ENCODE data around the gene DEK.

The DEK gene

GRCh38 chr6:18246205-18246604 lies 18.1 kb downstream of the DEK start:
- H3K4me3 ChIP-seq (ENCODE audit: low read length): no peak overlapping the region
- H3K9me3 ChIP-seq (ENCODE audit: control insufficient read depth, low read length): no peaks in the 10 kb centered on the region
- H3K36me3 ChIP-seq (ENCODE audit: control insufficient read depth, insufficient read depth, low read length, severe bottlenecking): peaks cover 55% of the 10 kb centered on the region
- no peak for DNase-seq (ENCODE audit: low read depth)
- H3K4me1 ChIP-seq (ENCODE audit: control insufficient read depth, insufficient read depth, low read length): peaks cover 27% of the 10 kb centered on the region
- H3K27me3 ChIP-seq (replicated peaks; ENCODE audit: control insufficient read depth, insufficient read depth, low read length): no peaks in the 10 kb centered on the region
- no peak overlapping the region for H3K9ac ChIP-seq (ENCODE audit: low read length)

DNA sequence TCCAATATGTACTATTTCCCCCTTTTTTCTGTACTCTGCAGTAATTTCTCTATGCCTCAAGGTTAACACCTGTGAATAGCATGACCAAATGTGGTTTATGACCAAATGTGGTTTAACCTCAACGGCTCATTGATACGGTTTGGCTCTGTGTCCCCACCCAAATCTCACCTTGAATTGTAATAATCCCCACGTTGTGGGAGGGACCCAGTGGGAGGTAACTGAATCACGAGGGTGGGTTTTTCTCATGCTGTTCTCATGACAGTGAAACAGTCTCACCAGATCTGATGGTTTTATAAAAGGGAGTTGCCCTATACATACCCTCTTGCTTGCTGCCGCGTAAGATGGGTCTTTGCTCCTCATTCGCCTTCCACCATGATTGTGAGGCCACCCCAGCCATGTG lies 18.7 kb downstream of the DEK start:
- peaks cover 55% of the 10 kb centered on the region for H3K36me3 ChIP-seq (ENCODE audit: control insufficient read depth, insufficient read depth, low read length, severe bottlenecking)
- no peak overlapping the region for H3K4me3 ChIP-seq (ENCODE audit: low read length)
- peaks cover 27% of the 10 kb centered on the region for H3K4me1 ChIP-seq (ENCODE audit: control insufficient read depth, insufficient read depth, low read length)
- H3K9ac ChIP-seq (ENCODE audit: low read length): no peak overlapping the region
- no peaks in the 10 kb centered on the region for H3K27me3 ChIP-seq (replicated peaks; ENCODE audit: control insufficient read depth, insufficient read depth, low read length)
- DNase-seq (ENCODE audit: low read depth): no peak
- no peaks in the 10 kb centered on the region for H3K9me3 ChIP-seq (ENCODE audit: control insufficient read depth, low read length)

DNA sequence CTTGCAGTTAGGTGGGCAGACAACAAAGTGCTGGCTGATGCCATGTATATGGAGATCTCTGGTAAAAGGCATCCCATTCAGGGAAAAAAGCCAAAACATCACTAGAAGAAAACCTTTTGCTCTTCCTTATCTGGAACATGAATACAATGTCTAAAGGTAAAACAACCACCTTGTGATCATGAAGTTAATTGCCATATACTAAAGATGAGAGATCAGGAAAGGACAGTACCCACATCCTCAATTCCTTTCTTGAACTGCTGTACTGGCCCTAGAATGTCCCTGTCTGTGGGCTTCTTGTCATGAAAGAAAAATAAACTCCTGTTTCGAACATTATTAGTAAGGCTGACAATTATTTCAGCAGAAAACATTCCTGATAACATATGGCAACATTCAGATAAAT lies 19.3 kb downstream of the DEK start:
- DNase-seq (ENCODE audit: low read depth): no peak
- Histone ChIP-seq H3K9ac (ENCODE audit: low read length) (no peak overlapping the region), H3K4me1 (ENCODE audit: control insufficient read depth, insufficient read depth, low read length) (peaks cover 27% of the 10 kb centered on the region), H3K27me3 (replicated peaks; ENCODE audit: control insufficient read depth, insufficient read depth, low read length) (no peaks in the 10 kb centered on the region), H3K36me3 (ENCODE audit: control insufficient read depth, insufficient read depth, low read length, severe bottlenecking) (peaks cover 56% of the 10 kb centered on the region), H3K9me3 (ENCODE audit: control insufficient read depth, low read length) (no peaks in the 10 kb centered on the region), H3K4me3 (ENCODE audit: low read length) (no peak overlapping the region)

DNA sequence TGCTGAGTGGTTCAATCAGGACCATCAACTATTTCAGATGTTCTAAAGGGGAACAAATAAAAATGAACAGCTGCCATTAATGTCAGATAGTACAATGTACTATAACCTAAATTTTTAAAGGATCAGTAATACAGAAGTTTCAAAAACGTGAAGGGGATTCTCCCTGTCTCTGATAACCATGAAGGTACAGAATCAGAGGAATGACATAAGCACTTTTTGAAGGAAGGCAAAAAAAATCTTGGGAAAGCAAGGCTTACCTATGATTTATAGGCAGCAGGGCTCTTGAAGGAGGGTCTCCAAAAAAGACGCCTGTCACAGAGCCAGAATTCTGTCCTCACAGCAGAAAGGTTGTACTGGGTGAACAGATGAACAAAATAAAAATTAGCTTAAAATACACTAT lies 20.1 kb downstream of the DEK start:
- H3K36me3 ChIP-seq (ENCODE audit: control insufficient read depth, insufficient read depth, low read length, severe bottlenecking): peaks cover 50% of the 10 kb centered on the region
- no peak overlapping the region for H3K9ac ChIP-seq (ENCODE audit: low read length)
- H3K4me3 ChIP-seq (ENCODE audit: low read length): no peak overlapping the region
- peaks cover 27% of the 10 kb centered on the region for H3K4me1 ChIP-seq (ENCODE audit: control insufficient read depth, insufficient read depth, low read length)
- no peak for DNase-seq (ENCODE audit: low read depth)
- H3K27me3 ChIP-seq (replicated peaks; ENCODE audit: control insufficient read depth, insufficient read depth, low read length): no peaks in the 10 kb centered on the region
- no peaks in the 10 kb centered on the region for H3K9me3 ChIP-seq (ENCODE audit: control insufficient read depth, low read length)

- Histone ChIP-seq H3K36me3 (ENCODE audit: control insufficient read depth, insufficient read depth, low read length, severe bottlenecking) (peaks cover 44% of the 10 kb centered on the region), H3K4me3 (ENCODE audit: low read length) (no peak overlapping the region), H3K9me3 (ENCODE audit: control insufficient read depth, low read length) (no peaks in the 10 kb centered on the region), H3K4me1 (ENCODE audit: control insufficient read depth, insufficient read depth, low read length) (peaks cover 27% of the 10 kb centered on the region), H3K27me3 (replicated peaks; ENCODE audit: control insufficient read depth, insufficient read depth, low read length) (no peaks in the 10 kb centered on the region), H3K9ac (ENCODE audit: low read length) (no peak overlapping the region)
- DNase-seq (ENCODE audit: low read depth): no peak
These were observed 20.9 kb downstream of the DEK start for GRCh38 chr6:18243302-18243893.

- Histone ChIP-seq H3K9me3 (ENCODE audit: control insufficient read depth, low read length) (no peaks in the 10 kb centered on the region), H3K27me3 (replicated peaks; ENCODE audit: control insufficient read depth, insufficient read depth, low read length) (no peaks in the 10 kb centered on the region), H3K9ac (ENCODE audit: low read length) (no peak overlapping the region), H3K4me3 (ENCODE audit: low read length) (no peak overlapping the region), H3K36me3 (ENCODE audit: control insufficient read depth, insufficient read depth, low read length, severe bottlenecking) (peaks cover 44% of the 10 kb centered on the region), H3K4me1 (ENCODE audit: control insufficient read depth, insufficient read depth, low read length) (peaks cover 27% of the 10 kb centered on the region)
- peak; percentile 68 for DNase-seq (ENCODE audit: low read depth)
These were observed 22.1 kb downstream of the DEK start for GRCh38 chr6:18242062-18242851.

DNA sequence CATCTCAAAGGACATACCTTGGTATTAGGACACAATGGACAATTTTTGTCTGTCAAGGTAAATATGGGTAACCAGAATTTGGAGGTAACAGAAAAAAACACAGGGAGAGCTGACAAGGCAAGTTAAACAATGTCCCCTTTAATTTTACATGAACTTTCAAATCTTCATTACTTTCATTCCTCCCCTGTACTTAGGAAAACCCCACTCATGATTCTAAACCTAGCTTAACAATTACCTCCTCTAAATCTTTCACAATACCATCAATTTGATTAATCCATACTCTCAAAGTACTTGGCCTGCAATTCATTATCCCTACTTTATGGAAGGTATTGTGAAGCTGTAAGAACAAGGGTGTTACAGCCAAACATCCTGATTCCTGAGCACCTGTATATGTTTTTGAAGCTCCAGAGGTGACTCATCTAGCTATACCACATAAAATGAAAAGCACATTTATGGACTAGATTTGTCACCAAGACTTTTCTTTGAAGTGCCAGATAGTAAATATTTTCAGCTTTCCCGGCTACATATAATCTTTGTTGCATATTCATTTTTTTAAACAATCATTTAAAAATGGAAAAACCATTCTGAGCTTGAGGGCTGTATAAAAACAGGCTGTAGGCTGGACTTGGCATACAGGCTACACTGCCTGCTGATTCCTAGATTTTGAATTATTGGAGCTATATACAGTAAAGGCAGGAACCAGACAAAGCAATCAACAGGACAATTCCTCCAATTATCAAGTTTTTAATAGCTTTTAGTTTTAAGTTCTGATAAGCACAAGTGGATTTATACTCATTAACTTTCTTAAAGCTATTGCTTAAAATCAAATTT lies 22.9 kb downstream of the DEK start:
- Histone ChIP-seq H3K27me3 (replicated peaks; ENCODE audit: control insufficient read depth, insufficient read depth, low read length) (no peaks in the 10 kb centered on the region), H3K36me3 (ENCODE audit: control insufficient read depth, insufficient read depth, low read length, severe bottlenecking) (peaks cover 48% of the 10 kb centered on the region), H3K9me3 (ENCODE audit: control insufficient read depth, low read length) (no peaks in the 10 kb centered on the region), H3K4me1 (ENCODE audit: control insufficient read depth, insufficient read depth, low read length) (peaks cover 27% of the 10 kb centered on the region), H3K4me3 (ENCODE audit: low read length) (no peak overlapping the region), H3K9ac (ENCODE audit: low read length) (no peak overlapping the region)
- DNase-seq (ENCODE audit: low read depth): no peak

GRCh38 chr6:18240230-18240629 lies 24.1 kb downstream of the DEK start:
- H3K9me3 ChIP-seq (ENCODE audit: control insufficient read depth, low read length): no peaks in the 10 kb centered on the region
- H3K4me3 ChIP-seq (ENCODE audit: low read length): no peak overlapping the region
- H3K4me1 ChIP-seq (ENCODE audit: control insufficient read depth, insufficient read depth, low read length): peaks cover 27% of the 10 kb centered on the region
- peaks cover 51% of the 10 kb centered on the region for H3K36me3 ChIP-seq (ENCODE audit: control insufficient read depth, insufficient read depth, low read length, severe bottlenecking)
- H3K9ac ChIP-seq (ENCODE audit: low read length): no peak overlapping the region
- DNase-seq (ENCODE audit: low read depth): no peak
- no peaks in the 10 kb centered on the region for H3K27me3 ChIP-seq (replicated peaks; ENCODE audit: control insufficient read depth, insufficient read depth, low read length)

DNA sequence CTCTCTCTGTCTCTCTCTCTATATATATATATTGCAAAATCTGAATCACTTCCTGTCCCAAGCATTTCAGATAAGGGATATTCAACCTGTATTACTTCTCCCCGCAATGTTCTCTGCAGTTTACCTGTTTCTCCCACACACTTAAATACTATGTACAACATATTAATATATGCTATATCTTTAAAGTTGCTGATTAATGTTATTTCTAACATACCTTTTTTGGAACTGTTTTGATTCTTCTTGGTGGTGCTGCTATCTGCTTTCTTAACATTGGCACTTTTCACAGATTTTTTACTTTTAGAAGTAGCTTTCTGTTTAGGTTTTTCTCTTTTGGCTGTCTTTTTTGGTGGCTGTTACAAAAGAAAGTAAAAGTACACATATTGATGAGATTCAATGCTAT lies 27.2 kb downstream of the DEK start:
- DNase-seq (ENCODE audit: low read depth): no peak
- H3K36me3 ChIP-seq (ENCODE audit: control insufficient read depth, insufficient read depth, low read length, severe bottlenecking): peaks cover 44% of the 10 kb centered on the region
- H3K4me1 ChIP-seq (ENCODE audit: control insufficient read depth, insufficient read depth, low read length): peaks cover 6% of the 10 kb centered on the region
- H3K27me3 ChIP-seq (replicated peaks; ENCODE audit: control insufficient read depth, insufficient read depth, low read length): no peaks in the 10 kb centered on the region
- peaks cover under 1% of the 10 kb centered on the region for H3K9me3 ChIP-seq (ENCODE audit: control insufficient read depth, low read length)
- no peak overlapping the region for H3K4me3 ChIP-seq (ENCODE audit: low read length)
- H3K9ac ChIP-seq (ENCODE audit: low read length): no peak overlapping the region

DNA sequence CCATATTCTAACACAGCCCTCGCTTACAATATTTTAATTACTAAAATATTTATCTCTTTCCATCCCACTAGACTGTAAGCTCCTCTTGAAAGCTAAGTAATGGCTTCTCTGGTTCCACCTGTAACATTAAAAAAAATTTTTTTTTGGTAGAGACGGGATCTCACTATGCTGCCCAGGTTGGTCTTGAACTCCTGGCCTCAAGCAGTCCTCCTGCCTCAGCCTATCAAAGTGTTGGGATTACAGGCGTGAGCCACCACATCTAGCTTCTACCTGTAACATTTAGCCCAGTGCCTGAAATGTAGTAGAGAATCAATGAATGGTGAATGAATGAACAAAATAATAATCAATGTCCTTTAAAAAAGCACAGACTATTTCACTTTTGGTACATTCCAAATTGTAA lies 28.8 kb downstream of the DEK start:
- Histone ChIP-seq H3K4me1 (ENCODE audit: control insufficient read depth, insufficient read depth, low read length) (no peaks in the 10 kb centered on the region), H3K4me3 (ENCODE audit: low read length) (no peak overlapping the region), H3K36me3 (ENCODE audit: control insufficient read depth, insufficient read depth, low read length, severe bottlenecking) (peaks cover 40% of the 10 kb centered on the region), H3K9me3 (ENCODE audit: control insufficient read depth, low read length) (peaks cover 6% of the 10 kb centered on the region), H3K9ac (ENCODE audit: low read length) (no peak overlapping the region), H3K27me3 (replicated peaks; ENCODE audit: control insufficient read depth, insufficient read depth, low read length) (no peaks in the 10 kb centered on the region)
- DNase-seq (ENCODE audit: low read depth): no peak

DNA sequence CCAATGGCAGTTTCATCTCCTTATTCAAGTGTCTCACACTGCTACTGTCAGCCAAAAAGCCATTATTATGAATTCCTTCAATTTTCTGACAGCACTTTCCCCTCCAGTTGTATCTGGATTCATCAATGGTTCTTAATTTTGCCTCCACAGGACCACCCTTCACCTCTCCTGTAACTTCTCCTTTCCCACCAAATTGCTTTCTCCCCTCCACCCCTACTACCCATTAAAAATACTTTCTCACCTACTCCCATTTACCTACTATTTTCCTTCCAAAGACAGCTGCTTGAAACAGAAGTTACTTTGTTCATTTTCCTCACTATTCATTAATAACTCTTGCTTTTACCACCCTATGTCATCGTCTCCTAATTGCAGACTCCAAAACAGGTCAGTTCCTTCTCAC lies 29.8 kb downstream of the DEK start:
- Histone ChIP-seq H3K9ac (ENCODE audit: low read length) (no peak overlapping the region), H3K36me3 (ENCODE audit: control insufficient read depth, insufficient read depth, low read length, severe bottlenecking) (peaks cover 40% of the 10 kb centered on the region), H3K4me3 (ENCODE audit: low read length) (no peak overlapping the region), H3K4me1 (ENCODE audit: control insufficient read depth, insufficient read depth, low read length) (no peaks in the 10 kb centered on the region), H3K27me3 (replicated peaks; ENCODE audit: control insufficient read depth, insufficient read depth, low read length) (no peaks in the 10 kb centered on the region), H3K9me3 (ENCODE audit: control insufficient read depth, low read length) (peaks cover 6% of the 10 kb centered on the region)
- DNase-seq (ENCODE audit: low read depth): no peak

Data from adipocyte (in vitro differentiated cells).